ENCODE results near the gene CLPSL1. TPM values are rescaled to one million over a fixed set of nuclear protein-coding genes. Genes with fewer than 3 reads are reported as not detected.

CLPSL1 gene
- total and polyA plus RNA-seq, 4 donors, result not detected

GRCh38 chr6:35833536-35833935 lies 52.7 kb downstream of the CLPSL1 start:
- ATAC-seq (ENCODE audit: insufficient read depth, low FRiP score) (no peak), DNase-seq (no peak)
- no peak overlapping the region for H3K27ac ChIP-seq (ENCODE audit: low read depth in 1 of 2, low read length in 1 of 2)
- no peak overlapping the region for H3K4me3 ChIP-seq
- no peaks in the 10 kb centered on the region for H3K27me3 ChIP-seq (ENCODE audit: control insufficient read depth in 3 of 3, insufficient read depth in 3 of 3, low read length in 2 of 3)
- TF ChIP-seq CTCF (IDR thresholded peaks at IDR 0.05; ENCODE audit: control extremely low read depth, extremely low read depth), result no peak
- no peaks in the 10 kb centered on the region for H3K4me1 ChIP-seq (ENCODE audit: control insufficient read depth in 5 of 5, insufficient read depth in 5 of 5, low read length in 5 of 5)
- peaks cover 2 to 15% (median 6%) of the 10 kb centered on the region in 4 donors for H3K36me3 ChIP-seq (ENCODE audit: control insufficient read depth in 4 of 4, insufficient read depth in 4 of 4, low read length in 4 of 4)
- H3K9ac ChIP-seq (ENCODE audit: insufficient read depth in 1 of 2, low read length in 2 of 2), result no peak overlapping the region
- no peaks in the 10 kb centered on the region for H3K9me3 ChIP-seq (ENCODE audit: control insufficient read depth in 4 of 4, insufficient read depth in 3 of 4, low read length in 3 of 4)
- WGBS, 2 donors, result 41 to 79% methylated on average over 7 of the region's 7 CpGs

Other genes starting within 250 kb of the CLPSL1 start
- gene FKBP5, start 92.1 kb upstream of the CLPSL1 start, total RNA-seq, result 100 to 1,000 TPM in 1 of 2 donors, 10 to 100 TPM in 1; 25.9 to 184 TPM
- 100 to 1,000 TPM in 1 of 2 donors, 10 to 100 TPM in 1; 27.7 to 245 TPM for gene FKBP5, start 92.1 kb upstream of the CLPSL1 start, polyA plus RNA-seq
- under 1 TPM; 0.20 to 0.52 TPM for gene ARMC12, start 44.0 kb upstream of the CLPSL1 start, total RNA-seq
- 1 to 10 TPM; 1.0 to 1.1 TPM for gene ARMC12, start 44.0 kb upstream of the CLPSL1 start, polyA plus RNA-seq
- gene CLPSL2, start 4.4 kb upstream of the CLPSL1 start, total RNA-seq, result not detected
- not detected for gene CLPSL2, start 4.4 kb upstream of the CLPSL1 start, polyA plus RNA-seq
- gene CLPS, start 16.3 kb downstream of the CLPSL1 start, total RNA-seq, result 1 to 10 TPM in 1 of 2 donors, not detected in 1; 5.3 TPM
- under 1 TPM in 1 of 2 donors, not detected in 1; 0.38 TPM for gene CLPS, start 16.3 kb downstream of the CLPSL1 start, polyA plus RNA-seq
- not detected for gene LHFPL5, start 24.3 kb downstream of the CLPSL1 start, total RNA-seq
- gene LHFPL5, start 24.3 kb downstream of the CLPSL1 start, polyA plus RNA-seq, result not detected
- 10 to 100 TPM; 29.1 to 78.9 TPM for gene SRPK1, start 140.1 kb downstream of the CLPSL1 start, total RNA-seq
- 10 to 100 TPM in 1 of 2 donors, 1 to 10 TPM in 1; 9.6 to 18.0 TPM for gene SRPK1, start 140.1 kb downstream of the CLPSL1 start, polyA plus RNA-seq
- gene SLC26A8, start 243.6 kb downstream of the CLPSL1 start, total RNA-seq, result under 1 TPM; 0.34 to 0.61 TPM
- 1 to 10 TPM in 1 of 2 donors, under 1 TPM in 1; 0.20 to 1.1 TPM for gene SLC26A8, start 243.6 kb downstream of the CLPSL1 start, polyA plus RNA-seq
- gene MAPK14, start 246.8 kb downstream of the CLPSL1 start, total RNA-seq, result 10 to 100 TPM; 63.3 to 93.3 TPM
- gene MAPK14, start 246.8 kb downstream of the CLPSL1 start, polyA plus RNA-seq, result 10 to 100 TPM; 12.8 to 55.6 TPM